HepG2 (cell line): ENCODE measurements around the gene MADD. TPM values are rescaled to one million over a fixed set of nuclear protein-coding genes. Genes with fewer than 3 reads are reported as not detected.

ENCODE experiments used
- ATAC-seq: fragments of 200-7000 bp; cut with Tn5 transposase; 3 replicates; pipeline ENCODE4 v1.9.1; 2020; ENCODE audit warnings: mild to moderate bottlenecking, moderate library complexity
- BruUV-seq: library from RNA; stranded (reverse); fragments of 400-500 nt; replicated peaks from 2 replicates; lab custom pipeline; 2021; lab: Mats Ljungman, UMichigan
- CTCF ChIA-PET: fragments of 300-600 bp; formaldehyde crosslinking; extraction: SDS; loops from one replicate; lab custom pipeline; 2021; ENCODE audit warnings: low total read pairs, inconsistent platforms, low intra/inter-chr PET ratio; lab: Yijun Ruan, JAX
- POLR2A ChIA-PET: fragments of 350-600 bp; sonication (Branson Sonifier 250); formaldehyde crosslinking; loops from one replicate; lab custom pipeline; 2020; ENCODE audit warnings: antibody characterized with exemption, inconsistent platforms; lab: Yijun Ruan, JAX
- DNase-seq: peaks from one replicate; pipeline ENCODE4 v3.0.0-alpha.2; 2015; ENCODE audit warnings: low spot score
- FAIRE-seq: peaks from 3 replicates; lab custom pipeline; 2011; peaks lifted over from hg19 to GRCh38; lab: Jason Lieb, UNC
- H2AFZ ChIP-seq: one replicate; pipeline ENCODE4 v1.6.1; 2011; ENCODE audit warnings: low read length, inconsistent platforms
- H3K27ac ChIP-seq: fragments of 300-600 bp; 3 replicates; pipeline ENCODE4 v1.8.0; 2011; ENCODE audit warnings: mixed run types, mild to moderate bottlenecking, mixed read lengths, low read length, inconsistent platforms; ENCODE audit not compliant: insufficient read depth; ENCODE audit errors: extremely low read length
- H3K27me3 ChIP-seq, 2 experiments: fragments of 200-600 bp in 1 of 2; 2 replicates in 1 of 2; 3 replicates in 1 of 2; pipeline versions ENCODE4 v1.6.0 to v1.8.0; 2011; ENCODE audit warnings: low read length in 2 of 2, mild to moderate bottlenecking in 2 of 2, moderate library complexity in 2 of 2, inconsistent platforms in 1 of 2; ENCODE audit not compliant: insufficient read depth in 2 of 2, control insufficient read depth in 1 of 2
- H3K36me3 ChIP-seq, 2 experiments: fragments of 200-600 bp in 1 of 2; replicated peaks in 1 of 2; 2 replicates in 1 of 2; 3 replicates in 1 of 2; pipeline versions ENCODE4 v1.5.1 to v1.8.0; 2011; ENCODE audit warnings: low read length in 2 of 2, inconsistent platforms in 1 of 2; ENCODE audit not compliant: insufficient read depth in 2 of 2, control insufficient read depth in 1 of 2
- H3K4me1 ChIP-seq: 2 replicates; pipeline ENCODE4 v1.5.1; 2012; ENCODE audit warnings: low read length, inconsistent platforms; ENCODE audit not compliant: insufficient read depth
- H3K4me2 ChIP-seq: 2 replicates; pipeline ENCODE4 v1.6.0; 2011; ENCODE audit warnings: low read depth, low read length, inconsistent platforms
- H3K4me3 ChIP-seq, 3 experiments: fragments of 200-600 bp in 1 of 3; sonication (generic), shearing (Covaris generic) in 1 of 3; replicated peaks in 1 of 3; 2 replicates each; pipeline ENCODE4 v1.5.1; 2011 to 2016; ENCODE audit warnings: low read length in 3 of 3, inconsistent platforms in 2 of 3, low read depth in 2 of 3, mild to moderate bottlenecking in 2 of 3, control low read depth in 1 of 3, mixed read lengths in 1 of 3; ENCODE audit not compliant: insufficient read depth in 1 of 3
- H3K79me2 ChIP-seq: one replicate; pipeline ENCODE4 v1.6.1; 2011; ENCODE audit warnings: low read length, inconsistent platforms; ENCODE audit not compliant: insufficient read depth
- H3K9ac ChIP-seq: 2 replicates; pipeline ENCODE4 v1.6.0; 2011; ENCODE audit warnings: mild to moderate bottlenecking, low read depth, low read length, inconsistent platforms; ENCODE audit not compliant: insufficient read depth
- H3K9me3 ChIP-seq: 2 replicates; pipeline ENCODE4 v1.5.1; 2012; ENCODE audit warnings: mild to moderate bottlenecking, low read length
- H4K20me1 ChIP-seq: 2 replicates; pipeline ENCODE4 v1.6.0; 2011; ENCODE audit warnings: inconsistent platforms, mild to moderate bottlenecking, low read length, moderate library complexity; ENCODE audit not compliant: insufficient read depth
- AGO2 ChIP-seq: fragments of 200-400 bp; formaldehyde crosslinking; optimal IDR thresholded peaks from 2 replicates; pipeline ENCODE3; 2017; ENCODE audit warnings: mild to moderate bottlenecking, low read depth, low read length, moderate library complexity
- ERF ChIP-seq: IDR thresholded peaks from 2 replicates; pipeline ENCODE4 v1.6.1; 2018; ENCODE audit warnings: missing biosample characterization, missing genetic modification reagents
- MAFK ChIP-seq, 2 experiments: IDR thresholded peaks in 1 of 2; conservative IDR thresholded peaks in 1 of 2; 2 replicates each; pipeline ENCODE4 v1.6.1; 2011; ENCODE audit warnings: improper control_type of control experiment in 2 of 2, low read length in 2 of 2
- NR3C1 ChIP-seq: sonication (generic); formaldehyde crosslinking; IDR thresholded peaks from 2 replicates; pipeline ENCODE4 v1.4.0; 2020; ENCODE audit warnings: missing genetic modification reagents
- RBFOX2 ChIP-seq: fragments of 200-400 bp; formaldehyde crosslinking; IDR thresholded peaks from 2 replicates; pipeline ENCODE4 v1.6.1; 2017; ENCODE audit warnings: low read depth, mild to moderate bottlenecking, low read length
- TMF1 ChIP-seq: sonication (generic); formaldehyde crosslinking; IDR thresholded peaks from 2 replicates; pipeline ENCODE4 v1.8.1; 2022; ENCODE audit warnings: low read depth, missing genetic modification reagents
- YY1 ChIP-seq: IDR thresholded peaks from 2 replicates; pipeline ENCODE4 v1.6.1; 2011; ENCODE audit warnings: low read length, low read depth, moderate library complexity, mild to moderate bottlenecking; ENCODE audit not compliant: insufficient read depth, insufficient replicate concordance
- ZNF138 ChIP-seq: sonication (generic); formaldehyde crosslinking; IDR thresholded peaks from 2 replicates; pipeline ENCODE4 v1.5.0; 2020; ENCODE audit warnings: mild to moderate bottlenecking, low read depth, missing genetic modification reagents
- ZNF766 ChIP-seq: sonication (generic); formaldehyde crosslinking; IDR thresholded peaks from 2 replicates; pipeline ENCODE4 v1.5.0; 2020; ENCODE audit warnings: missing genetic modification reagents, borderline replicate concordance
- WGBS: methylation state at CpG from one replicate; pipeline ENCODE4 v1.1.6; 2017; ENCODE audit warnings: low lambda C conversion rate; 5-methylcytosine and 5-hydroxymethylcytosine counted together
- in situ Hi-C: cut with HindIII; loops from 2 replicates; pipeline ENCODE4 v1.10.0; 2017; ENCODE audit warnings: low pct_unique_long_range_greater_than_20kb; ENCODE audit not compliant: extremely low pct_ligation_motif_present
- intact Hi-C: fragments of 100-400 bp; cut with micrococcal nuclease; formaldehyde crosslinking; loops from one replicate; pipeline ENCODE4 v1.10.0; 2022; ENCODE audit not compliant: unreplicated experiment
- polyA plus RNA-seq, 8 experiments: library from polyadenylated mRNA; depleted of rRNA in 3 of 8; stranded (reverse) in 7 of 8; unstranded in 1 of 8; fragments of >200 nt; fragmentation: Illumina TruSeq in 4 of 8; extraction: Trizol in 4 of 8; gene quantifications; 2 replicates each; pipeline versions ENCODE4 v1.2.1 to v1.2.3, GENCODE V29; 2011 to 2016; ENCODE audit warnings: low read depth in 4 of 8, missing spikeins in 1 of 8, mixed read lengths in 1 of 8; ENCODE audit not compliant: insufficient read depth in 1 of 8
- total RNA-seq, 5 experiments: library from RNA; depleted of rRNA; stranded (reverse); fragments of >200 nt; fragmentation: Illumina TruSeq; extraction: Trizol; gene quantifications; 2 replicates each; pipeline ENCODE4 v1.2.3, GENCODE V29; 2016; ENCODE audit warnings: low read depth in 1 of 5

Gene MADD
- total and polyA plus RNA-seq, 2 of the 13 experiments (the other 11 are each of a cell fraction or from before 2014, with no cell fraction given), result 18.0 to 29.2 TPM

- no peak for TF ChIP-seq MAFK (conservative IDR thresholded peaks at IDR 0.05 in 1 of 2, IDR thresholded peaks at IDR 0.05 in 1 of 2; ENCODE audit: low read length in 2 of 2)
- TF ChIP-seq ERF (CRISPR knock-in tag), result 0 out of 2 replicates have a peak, but pooled peaks have one; percentile 34
- TF ChIP-seq TMF1 (CRISPR knock-in tag), result no peak
- no peak for TF ChIP-seq YY1
- no peak for TF ChIP-seq ZNF138 (CRISPR knock-in tag)
- no peak for TF ChIP-seq NR3C1 (CRISPR knock-in tag)
These were observed 10.5 kb upstream of the MADD start (continued) for GRCh38 chr11:47259232-47259977.

GRCh38 chr11:47260366-47260765 is 9.6 kb upstream of the MADD start:
- in situ Hi-C loops (no loop called here), intact Hi-C loops (no loop called here)
- H3K4me3 ChIP-seq, result no peak overlapping the region
- no peaks in the 10 kb centered on the region for H3K27me3 ChIP-seq
- H3K27ac ChIP-seq, result no peak overlapping the region
- POLR2A ChIA-PET, result interaction anchor here (1.4 to 4.3 kb wide), 7 partner anchors 7 to 82 kb away, joined by 6 to 106 read pairs (median 34); partner anchors contain the start of genes ACP2, ARFGAP2, DDB2 and PACSIN3
- TF ChIP-seq RBFOX2 (0 out of 2 replicates have a peak, but pooled peaks have one; percentile 20), AGO2 (peak; percentile 19), ZNF766 (CRISPR knock-in tag) (no peak)
- no peak overlapping the region for H2AFZ ChIP-seq
- no peak overlapping the region for H3K9ac ChIP-seq
- peaks cover 55% of the 10 kb centered on the region for H3K4me1 ChIP-seq
- ATAC-seq, result no peak
- peaks cover 1 to 2% of the 10 kb centered on the region in 2 experiments; a peak in 2 of 5 replicates for H3K36me3 ChIP-seq
- H3K9me3 ChIP-seq, result no peaks in the 10 kb centered on the region
- no peak for DNase-seq
- no peaks in the 10 kb centered on the region for H4K20me1 ChIP-seq
- peaks cover 5% of the 10 kb centered on the region for H3K79me2 ChIP-seq
- BruUV-seq, result no TSS peak
- CTCF ChIA-PET, result interaction anchor here (1.0 to 4.3 kb wide), 3 partner anchors 26 to 95 kb away, joined by 7 to 27 read pairs (median 20); partner anchors contain the start of gene ARFGAP2
- 97% methylated on average over 19 of the region's 19 CpGs for WGBS
- H3K4me2 ChIP-seq, result no peak overlapping the region
- FAIRE-seq, result no peak
